HG03064 (cell line): ENCODE results near the gene FTHL17.

Source experiments
- ATAC-seq: cut with Tn5 transposase; IDR thresholded peaks from one replicate; pipeline ENCODE4 v1.9.1; 2021; ENCODE audit warnings: low read depth; ENCODE audit not compliant: unreplicated experiment

FTHL17 gene

DNA sequence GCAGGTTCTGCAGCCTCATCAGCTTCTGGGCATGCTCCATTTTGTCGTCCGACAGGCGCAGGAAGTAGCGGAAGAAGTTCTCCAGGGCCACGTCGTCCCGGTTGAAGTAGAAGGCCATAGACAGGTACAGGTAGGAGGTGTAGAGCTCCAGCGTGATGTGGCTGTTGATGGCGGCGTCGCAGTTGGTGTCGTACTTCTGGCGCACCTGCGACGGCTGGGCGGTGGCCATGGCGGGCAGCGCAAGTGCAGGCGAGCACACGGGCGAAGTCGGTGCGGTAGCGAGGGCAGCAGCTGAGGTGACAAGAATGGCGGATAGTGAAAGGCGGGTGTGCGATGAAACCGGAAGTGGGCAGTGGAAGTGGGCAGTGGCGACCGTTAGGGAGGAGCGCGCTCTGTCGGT is at the start of gene FTHL17:
Gene FTHL17 (minus strand): TSS at position 317 of the 400 bp plus-strand sequence. CDS start 88 bp downstream, at position 229.
- no peak for ATAC-seq

DNA sequence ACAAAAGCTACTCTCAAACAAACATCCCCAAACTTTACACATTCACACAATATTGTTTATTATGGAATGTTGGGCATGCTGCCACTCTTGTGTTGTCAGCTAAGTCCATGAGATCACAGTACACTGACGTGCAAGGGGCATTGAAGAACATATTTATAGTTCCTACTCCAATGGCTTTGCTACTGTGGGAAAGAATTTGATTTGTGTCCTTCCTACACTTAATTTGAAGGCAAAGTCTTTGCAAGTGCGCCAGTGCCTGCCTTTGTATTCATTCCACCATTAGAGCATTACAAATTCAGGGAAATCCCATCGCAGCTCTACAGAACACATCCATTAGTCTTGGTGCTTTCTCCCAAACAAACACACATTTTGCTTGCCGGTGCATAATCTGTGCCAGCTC is 45.4 kb upstream of the FTHL17 start:
- ATAC-seq: no peak

DNA sequence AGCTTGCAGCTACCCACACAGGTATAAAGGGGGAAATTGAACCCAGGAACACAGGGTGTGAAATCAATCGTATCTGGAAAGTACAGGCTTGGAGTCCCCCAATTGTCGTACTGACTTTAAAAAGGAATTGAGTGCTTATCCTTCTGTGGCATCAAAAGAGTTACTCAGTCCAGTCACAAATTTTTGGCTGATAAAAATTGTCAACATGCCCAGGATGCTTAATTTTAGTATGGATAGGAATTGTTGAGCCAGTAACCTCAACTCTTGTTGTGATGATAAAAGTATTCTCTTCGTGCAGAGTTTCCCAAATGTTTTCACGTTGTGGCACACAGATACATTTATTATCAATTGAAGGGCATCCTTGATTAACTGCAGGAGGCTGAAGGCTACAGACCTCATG is 43.6 kb upstream of the FTHL17 start:
- ATAC-seq: no peak

DNA sequence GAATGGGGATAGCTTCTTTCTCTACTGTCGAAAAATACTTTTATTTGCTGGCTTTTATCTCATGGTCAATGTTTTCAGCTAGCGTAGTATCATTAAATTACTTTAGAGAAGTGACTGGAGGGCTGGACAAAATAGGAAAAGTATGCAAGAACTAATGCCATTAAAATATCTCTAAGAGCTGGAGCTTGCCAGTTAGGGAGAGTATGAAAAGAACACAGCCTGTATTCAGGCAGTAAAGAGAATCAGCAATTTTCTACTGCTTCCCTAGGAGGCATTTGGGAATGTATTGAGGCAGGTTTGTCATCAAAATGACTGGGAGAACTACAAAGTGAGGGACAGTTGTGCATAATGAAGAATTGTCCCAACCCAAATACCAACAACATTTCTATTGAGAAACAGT is 43.0 kb upstream of the FTHL17 start:
- no peak for ATAC-seq

DNA sequence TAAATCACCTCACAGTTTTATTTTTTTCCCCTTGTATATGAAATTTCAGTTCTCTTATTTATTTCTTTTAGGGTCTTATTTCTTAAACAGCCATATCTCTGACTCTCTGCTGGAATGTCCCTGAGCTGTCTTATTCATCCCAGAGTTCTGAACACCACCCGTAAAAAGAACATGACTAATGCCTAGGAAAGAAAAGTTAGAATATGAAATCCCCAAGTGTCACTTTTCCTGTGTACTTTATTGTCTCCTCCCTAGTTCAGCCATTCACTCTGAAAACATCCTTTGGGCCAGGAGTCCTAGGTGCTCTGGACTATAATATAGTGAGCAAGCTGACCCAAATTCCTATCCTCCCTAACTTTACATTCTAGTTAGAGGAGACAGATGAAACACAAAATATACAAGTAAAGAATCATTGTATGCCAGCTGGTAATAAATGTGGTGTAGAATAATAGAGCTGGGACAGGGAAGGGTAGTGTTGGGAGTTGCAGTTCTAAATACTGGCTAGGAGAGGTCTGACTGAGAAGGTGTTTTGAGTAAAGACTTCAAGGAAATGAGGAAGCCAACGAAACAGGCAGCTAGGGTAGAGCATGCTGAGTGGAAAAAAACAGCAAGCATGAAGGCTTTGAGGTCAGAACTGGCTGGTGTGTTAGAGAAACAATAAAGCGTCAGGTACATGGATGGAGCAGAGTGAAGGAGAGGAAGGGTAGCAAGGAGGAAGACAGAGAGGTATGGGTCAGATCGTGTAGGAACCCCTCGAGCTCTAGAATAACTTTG is 40.6 kb upstream of the FTHL17 start:
- no peak for ATAC-seq

DNA sequence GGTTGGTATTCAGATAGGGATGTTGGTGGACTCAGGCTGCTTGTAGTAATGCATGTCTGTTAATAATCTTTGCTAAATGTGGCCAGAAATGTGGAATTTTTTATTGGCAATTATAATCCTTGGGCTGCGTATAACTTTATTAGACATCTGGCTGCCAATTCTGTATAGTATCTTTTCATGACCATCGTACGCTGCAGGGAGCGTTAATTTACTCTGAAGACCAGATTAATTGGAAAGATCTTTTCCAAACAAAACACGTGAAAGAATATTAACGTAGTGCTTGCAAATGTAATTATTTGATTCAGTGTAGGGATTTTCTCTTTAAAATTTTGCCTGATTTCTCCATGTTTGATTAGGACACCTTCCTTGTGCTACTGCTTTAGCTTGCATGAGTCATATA is 38.8 kb upstream of the FTHL17 start:
- no peak for ATAC-seq

DNA sequence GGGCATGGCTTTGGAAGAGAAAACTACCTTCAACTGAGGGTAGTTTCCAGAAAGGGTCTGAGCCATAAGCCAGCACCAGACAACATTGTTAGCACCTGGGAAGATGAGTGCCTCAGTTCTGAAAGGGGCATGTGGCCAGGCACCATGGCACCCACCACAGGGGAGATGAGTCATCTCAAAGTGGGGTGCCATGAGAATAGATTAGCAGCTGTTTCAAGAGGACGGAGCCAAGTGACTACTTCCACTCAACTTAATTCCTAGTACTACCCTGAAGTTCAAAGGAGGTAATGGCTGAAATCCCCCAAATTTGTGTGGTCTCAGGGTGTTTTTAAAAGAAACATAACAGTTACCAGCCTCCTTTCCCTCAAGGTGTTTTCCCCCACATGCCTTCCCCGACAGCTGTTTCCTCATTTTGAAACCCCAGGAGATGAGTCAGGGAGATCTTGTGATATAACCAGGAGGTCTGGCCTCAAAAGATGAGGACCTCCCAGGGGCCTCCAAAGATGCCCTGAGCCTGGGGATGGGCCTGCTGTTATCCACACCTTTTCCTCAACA is 27.8 kb upstream of the FTHL17 start:
- ATAC-seq: peak; percentile 72

DNA sequence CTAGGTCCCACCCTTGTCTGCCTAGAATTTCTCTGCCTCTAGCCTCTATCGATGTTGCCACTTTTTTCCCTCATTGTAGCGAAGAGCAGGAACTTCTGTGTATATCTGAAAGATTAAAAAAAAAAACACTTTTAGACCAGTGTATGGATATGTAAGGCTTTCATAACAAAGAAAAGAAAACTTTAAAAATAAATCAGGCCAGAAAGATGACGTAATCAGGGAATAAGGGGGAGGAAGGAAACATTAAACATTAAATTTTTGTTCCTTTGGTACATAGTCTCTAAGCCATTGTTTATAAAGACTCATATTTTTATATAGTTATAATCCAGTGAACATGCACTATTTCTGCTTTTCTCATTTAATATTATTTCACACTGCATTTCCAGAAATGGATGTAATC is 26.2 kb upstream of the FTHL17 start:
- no peak for ATAC-seq

DNA sequence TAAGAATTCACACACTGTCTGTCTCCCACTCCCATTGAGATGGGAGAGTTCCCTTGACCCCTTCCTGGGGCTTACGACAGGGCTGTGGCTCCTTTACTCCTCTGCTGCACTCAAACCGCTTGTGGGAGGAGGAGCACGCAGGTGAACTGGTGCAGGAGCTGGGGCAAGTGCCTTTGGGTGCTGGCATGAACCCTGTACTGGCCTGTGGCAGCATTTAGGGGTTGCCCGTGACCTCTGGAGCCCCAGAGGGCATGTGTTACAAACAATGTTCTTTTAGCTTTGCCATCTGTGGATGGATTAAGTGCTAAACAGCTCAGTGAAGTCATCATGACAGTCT is 21.8 kb upstream of the FTHL17 start:
- no peak for ATAC-seq

DNA sequence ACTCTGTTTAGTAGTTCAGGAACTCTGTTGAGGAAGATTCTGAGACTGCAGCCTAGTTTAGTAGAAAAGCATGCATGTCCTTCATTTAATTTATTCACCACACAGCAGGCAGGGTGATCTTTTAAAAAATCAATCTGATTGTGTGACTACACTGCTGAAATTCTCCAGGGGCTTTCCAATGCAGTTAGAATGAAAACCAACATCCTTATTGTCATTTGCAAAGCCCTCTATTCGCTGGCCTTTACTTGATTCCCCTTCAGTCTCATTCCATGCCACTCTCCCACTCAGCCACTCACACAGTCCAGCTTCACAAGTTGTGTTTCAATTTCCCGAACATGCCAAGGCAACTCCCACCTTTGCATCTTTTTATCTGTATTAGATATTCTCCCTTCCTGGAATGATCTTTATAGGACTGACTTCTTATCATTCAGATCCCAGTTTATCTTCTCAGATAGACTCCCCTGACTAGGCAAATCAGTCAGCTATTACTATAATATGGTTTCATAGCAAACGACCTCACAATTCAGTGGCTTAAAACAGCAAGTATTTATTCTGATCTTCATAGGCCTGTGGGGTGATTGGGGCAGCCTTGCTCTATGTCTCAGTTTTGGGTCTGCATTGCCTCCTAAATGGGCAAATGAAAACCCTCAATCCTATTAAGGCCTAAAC is 21.3 kb upstream of the FTHL17 start:
- ATAC-seq: no peak

DNA sequence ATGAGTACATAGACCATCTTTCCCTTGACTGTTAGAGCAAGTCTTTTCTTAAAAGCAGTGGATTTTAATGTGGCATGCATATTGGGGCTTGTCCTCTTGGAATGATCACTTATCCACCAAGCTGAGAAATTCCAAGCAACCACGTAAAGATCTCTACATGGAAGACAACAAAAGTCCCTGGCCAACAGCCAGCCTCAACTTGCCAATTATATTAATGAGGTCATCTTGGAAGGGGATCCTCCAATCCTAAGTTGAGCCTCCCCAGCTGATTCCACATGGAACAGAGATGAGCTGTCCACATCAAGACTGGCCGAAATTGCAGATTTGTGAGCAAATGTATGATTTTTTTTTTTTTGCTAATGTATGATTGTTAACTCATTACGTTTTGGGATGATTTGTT is 20.6 kb upstream of the FTHL17 start:
- ATAC-seq: no peak

DNA sequence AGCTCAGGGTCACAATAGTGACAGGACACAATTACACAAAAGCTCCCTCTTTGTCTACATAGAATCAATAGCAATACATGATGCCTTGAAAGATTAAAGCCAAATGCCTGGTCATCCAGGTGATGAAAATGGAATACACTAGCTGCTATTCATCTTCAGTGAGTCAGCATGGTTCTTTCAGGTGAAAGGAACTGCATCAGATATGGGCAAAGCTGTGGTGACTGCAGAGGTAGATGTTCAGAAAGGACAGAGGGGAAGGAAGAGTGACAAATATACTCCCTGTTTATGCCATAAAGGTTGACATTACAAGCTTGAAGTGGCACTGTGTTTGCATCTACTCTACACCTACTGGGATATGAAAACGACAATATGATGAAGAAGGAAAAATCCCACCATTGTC is 20.0 kb upstream of the FTHL17 start:
- no peak for ATAC-seq

DNA sequence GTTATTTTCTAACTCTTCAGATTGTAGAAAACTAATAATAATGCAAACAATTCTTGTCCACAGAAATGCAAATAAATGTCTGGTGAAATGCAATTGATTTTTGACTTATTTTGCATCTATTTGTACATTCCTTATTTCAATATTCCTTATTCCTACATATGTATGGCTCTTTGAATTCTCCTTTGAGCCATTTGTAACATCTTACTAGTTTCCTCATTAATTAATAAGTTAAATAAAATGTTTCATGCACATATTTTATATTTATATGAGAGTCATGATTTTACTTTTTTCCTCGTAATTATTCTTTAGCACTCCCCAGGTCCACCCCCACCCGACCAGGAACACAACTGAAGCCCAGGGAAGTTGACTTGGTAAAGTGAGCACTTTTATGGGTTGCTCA is 2.7 kb upstream of the FTHL17 start:
- ATAC-seq: no peak

DNA sequence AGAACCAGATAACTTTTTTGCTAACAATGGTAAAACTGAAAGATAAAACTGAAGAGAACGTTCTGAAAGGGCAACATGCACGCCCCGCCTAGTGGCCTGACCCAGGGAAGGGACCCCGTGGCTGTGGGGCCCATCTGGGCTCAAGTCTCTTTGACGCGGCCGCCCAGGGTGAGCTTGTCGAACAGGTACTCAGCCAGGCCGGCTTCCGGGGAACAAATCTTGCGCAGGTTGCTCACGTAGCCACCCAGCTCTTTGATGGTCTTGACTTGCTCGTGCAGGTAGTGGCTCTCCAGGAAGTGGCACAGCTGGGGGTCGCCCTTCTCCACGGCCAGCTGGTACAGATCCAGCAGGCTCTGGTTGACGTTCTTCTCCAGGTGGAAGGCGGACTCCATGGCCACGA is 579 bp downstream of the FTHL17 start:
- ATAC-seq: no peak

DNA sequence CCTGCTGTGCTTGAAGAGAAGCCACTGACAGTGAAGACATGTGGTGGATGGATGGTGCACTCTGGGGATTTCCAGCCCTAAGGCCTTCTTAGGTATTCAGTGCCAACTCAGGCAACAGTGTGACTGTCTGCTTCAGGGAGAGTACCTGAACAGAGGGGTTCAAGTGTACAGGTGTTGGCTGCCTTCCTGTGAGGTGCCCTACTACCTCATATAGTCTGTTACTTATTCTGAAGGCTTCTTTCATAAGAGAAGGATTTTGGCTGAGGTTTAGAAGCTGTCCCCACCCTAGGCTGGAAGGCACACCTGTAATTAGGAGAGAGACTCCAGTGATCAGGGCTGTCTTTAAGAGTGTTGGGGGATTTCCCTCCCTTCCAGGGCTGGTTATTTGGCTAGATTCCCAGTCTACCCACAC is 1.8 kb downstream of the FTHL17 start:
- peak; percentile 58 for ATAC-seq

DNA sequence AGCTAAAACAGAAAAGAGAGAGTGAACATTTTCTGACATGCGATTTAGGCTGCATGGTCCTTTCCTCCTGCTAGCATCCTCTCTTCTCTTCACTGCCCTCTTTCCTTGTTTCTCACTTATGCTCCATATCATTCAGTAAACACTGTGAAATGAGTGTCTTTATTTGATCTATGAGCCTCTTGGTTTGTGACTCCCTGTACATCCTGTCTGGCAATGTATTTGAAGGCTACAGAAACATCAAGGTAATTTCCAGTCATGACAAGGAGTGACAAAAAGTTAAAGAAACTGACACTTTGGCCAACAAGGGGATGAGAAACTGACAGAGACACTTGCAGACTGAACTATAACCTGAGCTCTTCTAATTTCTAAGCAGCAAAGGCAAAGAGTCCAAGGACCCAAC is 8.7 kb downstream of the FTHL17 start:
- ATAC-seq: no peak

DNA sequence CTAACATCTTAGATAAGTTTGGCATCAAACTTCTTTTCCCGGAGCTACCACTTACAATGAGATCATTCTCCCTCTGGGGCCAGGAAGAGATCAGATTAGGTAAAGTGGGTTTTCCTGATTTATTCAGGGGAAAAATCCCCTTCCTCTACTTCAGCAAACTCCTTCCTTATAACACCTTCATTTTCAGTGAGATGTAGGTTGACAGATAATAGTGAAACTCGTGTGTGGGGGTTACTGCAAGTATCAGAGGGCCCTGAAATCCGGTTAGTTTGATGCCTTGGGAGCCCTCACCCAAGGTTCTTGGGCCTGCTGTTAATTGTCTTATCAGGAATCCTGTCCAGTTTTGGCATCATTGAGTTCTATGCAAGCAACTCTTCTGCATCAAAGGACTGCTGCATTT is 10.8 kb downstream of the FTHL17 start:
- peak; percentile 66 for ATAC-seq

DNA sequence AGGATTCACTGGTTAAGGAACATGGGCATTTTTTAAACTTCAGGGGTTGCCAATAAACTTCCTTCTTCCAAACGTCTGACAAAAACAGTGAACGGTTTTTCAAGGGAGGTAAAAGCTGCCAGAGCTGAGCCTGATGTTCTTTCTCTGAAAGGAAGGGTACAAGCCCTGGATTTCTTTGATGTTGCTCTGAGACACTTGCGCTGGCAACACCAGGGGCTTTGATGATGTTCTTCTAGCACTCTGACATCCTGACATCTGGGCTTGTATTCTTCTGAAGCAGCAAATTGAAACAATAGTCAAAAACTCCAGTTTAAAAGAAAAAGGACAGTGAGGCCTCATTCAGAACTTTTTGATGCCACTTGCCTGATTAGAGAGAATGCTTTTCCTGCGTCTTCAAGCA is 11.8 kb downstream of the FTHL17 start:
- ATAC-seq: no peak

DNA sequence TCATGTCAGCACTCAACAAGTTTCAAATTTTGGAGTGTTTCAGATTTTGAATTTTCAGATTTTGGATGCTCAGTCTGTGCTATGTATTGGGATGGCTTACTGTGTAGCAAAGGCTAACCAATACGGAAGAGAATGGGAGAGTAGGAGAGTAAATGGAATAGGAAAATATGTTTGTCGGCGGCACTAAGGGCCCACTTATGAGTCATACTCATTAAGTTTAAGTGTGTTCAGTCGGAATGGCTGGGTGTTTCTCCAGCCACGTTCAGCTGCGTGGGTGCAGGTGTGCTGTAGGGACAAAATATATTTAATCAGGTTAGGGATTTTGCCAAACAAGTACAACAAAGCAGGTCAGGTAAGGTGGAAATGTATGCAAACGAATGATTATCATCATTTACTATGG is 13.6 kb downstream of the FTHL17 start:
- no peak for ATAC-seq

DNA sequence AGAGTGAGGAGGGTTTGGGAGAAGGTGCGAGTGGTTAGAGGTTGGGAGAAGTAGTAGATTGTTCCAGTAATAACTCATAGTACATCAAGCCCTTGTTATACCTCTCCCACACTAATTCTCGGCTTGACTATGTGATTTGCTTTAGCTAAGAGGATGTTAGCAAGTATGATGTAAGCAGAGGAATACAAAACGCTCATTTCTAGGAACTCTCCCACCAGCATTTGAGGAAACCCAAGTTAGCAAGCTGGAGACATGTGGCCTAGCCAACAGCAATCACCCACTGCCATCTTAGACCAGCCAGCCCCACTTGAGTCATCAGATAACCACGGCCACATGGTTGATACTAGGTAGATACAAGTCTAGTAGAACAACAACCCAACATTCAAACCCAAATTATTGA is 14.2 kb downstream of the FTHL17 start:
- ATAC-seq: no peak

DNA sequence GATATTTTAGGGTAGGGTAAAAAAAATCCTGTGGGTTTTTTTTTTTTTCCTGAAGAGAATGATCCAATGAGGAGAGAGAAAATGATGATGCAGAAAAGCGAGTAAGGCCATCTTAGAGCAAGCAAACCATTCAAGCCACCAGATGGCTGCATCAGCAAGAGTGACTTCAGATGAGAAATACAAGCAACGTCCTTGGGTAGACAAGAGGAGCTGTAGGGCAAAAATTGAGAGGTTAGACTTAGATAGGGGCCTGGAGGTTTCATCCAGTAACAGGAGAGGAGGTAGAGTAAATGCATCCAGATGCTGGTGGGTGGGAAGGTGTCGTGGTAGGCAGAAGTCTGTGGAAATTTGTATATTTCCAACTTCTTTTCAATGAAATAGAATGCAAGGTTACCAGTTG is 14.6 kb downstream of the FTHL17 start:
- ATAC-seq: no peak

DNA sequence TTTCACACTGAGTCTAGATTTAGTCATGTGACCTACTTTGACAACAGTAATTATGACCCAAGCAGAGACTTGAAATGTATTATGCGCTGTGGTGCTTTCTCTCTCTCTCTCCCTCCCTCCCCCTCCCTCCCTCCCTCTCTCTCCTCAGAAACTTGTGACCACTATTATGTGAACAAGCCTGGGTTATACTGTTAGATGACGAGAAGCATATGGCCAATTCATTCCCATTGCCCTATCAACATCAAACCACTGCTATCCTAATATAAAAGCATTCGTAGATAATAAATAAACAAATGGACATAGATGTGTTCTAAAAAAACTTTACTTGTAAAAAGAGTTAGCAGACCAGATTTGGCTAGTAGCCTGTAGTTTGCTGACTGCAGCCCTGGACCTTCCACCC is 18.2 kb downstream of the FTHL17 start:
- no peak for ATAC-seq
